NCI-H146 treated with DMSO at 0.1 percent for 48 hours (cell line): ENCODE data around the gene NOL9.
"Not testable (repeated sequence)": the region's sequence is repeated elsewhere in the genome, so short reads cannot be mapped to it uniquely, and the experiment has no call there.

Experiments
- DNase-seq: peaks from one replicate; lab custom pipeline; 2025; ENCODE audit not compliant: unreplicated experiment; lab: John Stamatoyannopoulos, UW

NOL9 gene

DNA sequence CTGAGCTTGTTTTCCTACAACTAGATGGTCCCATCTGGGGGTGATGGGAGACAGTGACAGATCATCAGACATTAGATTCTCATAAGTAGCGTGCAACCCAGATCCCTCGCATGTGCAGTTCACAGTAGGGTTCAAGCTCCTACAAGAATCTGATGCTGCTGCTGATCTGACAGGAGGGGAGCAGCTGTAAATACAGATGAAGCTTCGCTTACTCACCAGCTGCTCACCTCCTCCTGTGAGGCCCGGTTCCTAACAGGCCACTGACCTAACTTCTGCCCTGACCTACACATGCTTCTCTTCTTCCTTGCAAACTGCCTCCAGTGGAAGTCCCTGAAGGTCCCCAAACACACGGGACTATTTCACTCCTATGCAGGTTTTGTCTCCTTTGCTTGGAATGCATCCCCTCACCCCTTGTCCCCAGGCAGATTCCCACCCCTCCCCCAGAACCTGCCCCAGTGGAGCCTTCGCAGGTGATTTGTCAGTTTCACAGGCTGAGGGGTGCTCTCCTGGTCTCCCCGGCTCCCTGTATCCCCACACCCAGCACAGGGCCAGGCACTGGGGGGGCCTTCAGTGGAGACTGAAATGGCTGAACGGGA lies 19.8 kb upstream of the NOL9 start:
- DNase-seq: no peak

DNA sequence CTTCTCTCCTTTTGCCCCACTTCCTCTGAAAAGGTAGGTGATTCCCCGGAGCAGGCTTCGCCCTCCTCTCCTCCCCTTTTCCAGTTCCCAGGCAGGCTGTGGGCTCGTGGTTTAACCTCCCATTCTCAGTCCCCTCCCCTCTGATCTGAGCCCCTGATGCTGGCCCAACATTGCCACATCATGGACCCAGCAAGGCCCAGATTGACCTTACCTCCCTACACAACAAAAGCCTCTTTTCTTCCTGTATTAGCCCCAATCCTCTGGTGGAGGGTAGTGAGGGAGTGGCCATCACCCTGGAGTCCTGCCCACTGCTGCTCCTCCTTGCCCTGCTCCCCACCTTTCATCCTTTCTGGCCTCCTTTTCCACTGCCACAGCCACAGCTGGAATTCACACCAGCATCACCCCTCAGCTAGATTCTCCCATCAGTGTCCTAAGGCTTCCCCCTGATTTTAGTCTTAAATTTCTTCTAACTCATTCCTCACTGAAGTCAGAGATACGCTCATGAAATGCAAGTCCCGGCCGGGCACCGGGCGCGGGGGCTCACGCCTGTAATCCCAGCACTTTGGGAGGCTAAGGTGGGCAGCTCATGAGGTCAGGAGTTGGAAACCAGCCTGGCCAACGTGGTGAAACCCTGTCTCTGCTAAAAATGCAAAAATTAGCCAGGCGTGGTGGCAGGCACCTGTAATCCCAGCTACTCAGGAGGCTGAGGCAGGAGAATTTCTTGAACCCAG lies 18.5 kb upstream of the NOL9 start:
- no peak for DNase-seq

DNA sequence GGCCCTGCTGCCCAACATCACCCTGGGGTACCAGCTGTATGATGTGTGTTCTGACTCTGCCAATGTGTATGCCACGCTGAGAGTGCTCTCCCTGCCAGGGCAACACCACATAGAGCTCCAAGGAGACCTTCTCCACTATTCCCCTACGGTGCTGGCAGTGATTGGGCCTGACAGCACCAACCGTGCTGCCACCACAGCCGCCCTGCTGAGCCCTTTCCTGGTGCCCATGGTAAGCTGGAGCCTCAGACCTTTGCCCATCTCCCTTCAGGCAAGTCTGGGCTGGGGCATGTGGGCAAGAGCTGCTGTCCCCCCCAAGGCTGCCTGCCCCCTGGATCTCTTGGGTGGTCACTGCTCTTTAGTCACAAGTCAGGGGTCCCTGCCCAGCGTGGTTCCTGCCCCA lies 16.7 kb upstream of the NOL9 start:
- no peak for DNase-seq

DNA sequence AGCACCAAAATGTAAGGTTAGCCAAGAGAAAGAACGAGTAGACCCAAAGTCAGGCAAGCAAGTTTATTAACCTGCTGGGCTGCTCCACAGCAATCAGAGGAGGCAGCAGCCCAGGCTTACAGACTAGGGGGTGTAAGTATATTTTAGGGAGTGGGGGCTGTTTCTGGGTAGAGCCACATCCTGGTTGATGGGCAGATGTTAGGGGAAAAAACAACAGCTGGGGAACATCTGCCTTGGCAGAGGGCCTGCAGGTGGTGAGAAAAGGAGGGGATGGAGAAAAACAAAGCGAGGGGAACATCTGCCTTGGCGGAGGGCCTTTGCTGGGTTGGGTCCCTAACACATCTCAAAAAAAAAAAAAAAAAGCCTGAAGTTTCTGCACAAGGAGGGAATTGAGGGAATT lies 15.8 kb upstream of the NOL9 start:
- DNase-seq: no peak

DNA sequence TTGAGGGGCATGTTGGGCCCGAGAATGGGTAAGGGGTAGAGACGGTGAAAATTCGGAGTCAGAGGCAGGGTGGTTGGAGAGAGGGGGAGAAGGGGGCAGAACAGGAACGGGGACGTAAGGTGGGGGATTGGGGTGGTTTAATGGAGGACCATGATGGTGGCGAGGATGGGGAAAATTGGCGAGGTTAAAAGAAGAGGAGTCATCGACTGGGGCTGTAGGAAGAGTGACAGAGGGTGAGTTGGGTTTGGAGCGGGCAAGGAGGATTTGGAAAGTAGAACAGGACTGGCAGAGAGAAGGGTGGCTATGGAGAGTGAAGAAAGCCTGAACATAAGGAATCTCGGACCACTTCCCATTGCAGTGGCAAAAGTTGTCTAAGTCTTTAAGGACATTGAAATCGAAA lies 14.7 kb upstream of the NOL9 start:
- no peak for DNase-seq

DNA sequence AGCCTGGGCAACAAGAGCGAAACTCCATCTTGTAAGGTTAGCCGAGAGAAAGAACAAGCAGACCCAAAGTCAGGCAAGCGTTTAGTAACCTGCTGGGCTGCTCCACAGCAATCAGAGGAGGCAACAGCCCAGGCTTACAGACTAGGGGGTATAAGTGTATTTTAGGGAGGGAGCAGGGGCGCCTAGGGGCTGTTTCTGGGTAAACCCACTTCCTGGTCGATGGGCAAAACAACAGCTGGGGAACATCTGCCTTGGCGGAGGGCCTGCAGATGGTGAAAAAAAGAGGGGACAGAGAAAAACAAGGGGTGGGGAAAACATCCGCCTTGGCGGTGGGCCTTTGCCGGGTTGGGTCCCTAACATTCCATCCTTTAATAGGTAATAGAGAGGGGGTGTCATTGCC lies 6.0 kb upstream of the NOL9 start:
- DNase-seq: no peak

DNA sequence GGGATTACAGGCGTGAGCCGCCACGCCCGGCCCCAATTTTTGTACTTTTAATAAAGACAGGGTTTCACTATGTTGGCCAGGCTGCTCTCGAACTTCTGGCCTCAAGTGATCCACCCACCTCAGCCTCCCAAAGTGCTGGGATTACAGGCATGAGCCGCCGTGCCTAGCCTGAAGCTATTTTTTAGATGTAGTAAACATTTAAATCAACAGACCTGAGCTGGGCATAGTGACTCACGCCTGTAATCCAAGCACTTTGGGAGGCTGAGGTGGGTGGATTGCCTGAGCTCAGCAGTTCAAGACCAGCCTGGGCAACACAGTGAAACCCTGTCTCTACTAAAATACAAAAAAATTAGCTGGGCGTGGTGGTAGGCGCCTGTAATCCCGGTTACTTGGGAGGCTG lies 4.8 kb upstream of the NOL9 start:
- DNase-seq: not testable (repeated sequence)

DNA sequence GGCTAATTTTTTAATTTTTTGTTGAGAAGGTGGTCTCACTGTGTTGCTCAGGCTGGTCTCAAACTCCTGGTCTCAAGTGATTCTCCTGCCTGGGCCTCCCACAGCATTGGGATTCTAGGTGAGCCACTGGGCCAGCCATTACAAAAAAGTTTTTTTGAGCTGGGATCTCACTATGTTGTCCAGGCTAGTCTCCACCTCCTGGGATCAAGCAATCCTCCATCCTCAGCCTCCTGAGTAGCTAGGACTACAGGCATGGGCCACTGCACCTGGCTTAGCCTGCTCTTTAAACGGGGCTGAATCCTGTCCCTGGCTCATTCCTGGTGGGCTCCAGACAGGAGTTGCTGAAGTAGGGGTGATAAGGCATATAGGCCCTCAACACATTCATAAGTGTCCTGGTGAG lies 3.3 kb upstream of the NOL9 start:
- no peak for DNase-seq

DNA sequence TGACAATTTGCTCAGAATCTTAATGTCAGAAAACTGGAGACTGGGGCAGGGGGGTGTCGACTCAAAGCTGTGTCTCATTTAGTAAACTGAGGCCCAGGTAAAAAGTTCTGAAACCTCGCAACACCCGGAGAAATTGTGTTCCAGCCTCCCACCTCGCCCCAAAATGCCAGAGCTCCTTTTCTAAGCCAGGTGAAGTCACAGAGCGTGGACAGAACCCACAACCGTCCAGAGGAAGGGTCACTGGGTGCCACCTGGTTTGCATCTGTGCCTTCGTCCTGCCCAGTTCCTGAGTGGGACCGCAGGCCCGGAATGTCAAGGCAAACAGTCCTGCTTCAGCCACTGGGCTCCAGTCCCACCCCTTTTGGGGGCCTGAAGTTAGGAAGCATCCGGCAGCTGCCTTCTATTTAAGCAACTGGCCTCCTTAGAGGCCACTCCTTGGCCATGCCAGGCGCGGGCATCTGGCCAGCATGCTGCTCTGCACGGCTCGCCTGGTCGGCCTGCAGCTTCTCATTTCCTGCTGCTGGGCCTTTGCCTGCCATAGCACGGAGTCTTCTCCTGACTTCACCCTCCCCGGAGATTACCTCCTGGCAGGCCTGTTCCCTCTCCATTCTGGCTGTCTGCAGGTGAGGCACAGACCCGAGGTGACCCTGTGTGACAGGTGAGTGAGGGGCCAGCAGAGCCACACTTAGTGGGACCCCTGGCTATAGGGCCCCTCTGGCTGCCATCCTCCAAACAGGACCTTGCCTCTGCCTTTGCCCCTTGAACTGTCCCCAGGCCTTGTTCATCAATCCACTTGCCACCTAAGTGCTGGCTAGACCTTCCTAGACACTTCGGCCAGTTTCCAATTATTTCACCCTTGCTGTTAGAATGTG lies 830 bp upstream of the NOL9 start, which contains the start of gene TAS1R1:
Gene TAS1R1 (plus strand): TSS at position 401 of the 872 bp plus-strand sequence. CDS start 67 bp downstream, at position 468.
- DNase-seq: no peak

DNA sequence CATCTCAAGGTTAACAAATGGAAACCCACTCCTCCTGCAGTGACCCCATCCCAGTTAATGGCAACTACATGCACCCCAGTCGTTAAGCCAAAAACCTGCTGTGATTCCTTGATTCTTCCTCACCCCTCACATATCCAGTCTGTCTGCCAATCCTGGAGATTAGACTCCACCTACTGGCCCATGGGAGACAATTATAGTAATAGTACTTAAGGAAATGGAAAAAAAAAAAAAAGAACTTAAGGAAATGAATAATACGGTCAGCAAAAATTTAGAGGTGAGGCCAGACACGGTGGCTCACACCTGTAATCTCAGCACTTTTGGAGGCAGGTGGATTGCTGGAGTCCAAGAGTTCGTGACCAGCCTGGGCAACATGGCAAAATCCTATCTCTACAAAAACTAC lies 7.0 kb downstream of the NOL9 start:
- no peak for DNase-seq

DNA sequence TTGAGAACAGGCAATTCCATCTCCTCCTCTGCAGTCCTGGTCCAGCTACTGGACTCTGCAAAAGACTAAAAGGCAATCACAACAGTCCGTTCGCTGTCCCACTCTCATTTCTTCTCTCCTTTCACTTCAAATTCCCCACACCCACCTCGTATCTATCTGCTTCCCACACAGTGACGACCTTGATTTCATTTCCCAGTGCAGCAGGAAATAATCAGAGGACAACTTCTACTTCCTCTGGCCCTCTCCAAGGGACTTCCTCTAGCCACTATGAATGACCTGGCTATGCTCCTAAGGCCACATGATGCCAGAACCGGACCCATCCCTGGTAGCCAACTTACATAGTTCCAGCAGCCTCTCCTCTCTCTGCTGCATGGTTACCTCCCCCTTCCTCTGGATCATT lies 8.0 kb downstream of the NOL9 start:
- no peak for DNase-seq

DNA sequence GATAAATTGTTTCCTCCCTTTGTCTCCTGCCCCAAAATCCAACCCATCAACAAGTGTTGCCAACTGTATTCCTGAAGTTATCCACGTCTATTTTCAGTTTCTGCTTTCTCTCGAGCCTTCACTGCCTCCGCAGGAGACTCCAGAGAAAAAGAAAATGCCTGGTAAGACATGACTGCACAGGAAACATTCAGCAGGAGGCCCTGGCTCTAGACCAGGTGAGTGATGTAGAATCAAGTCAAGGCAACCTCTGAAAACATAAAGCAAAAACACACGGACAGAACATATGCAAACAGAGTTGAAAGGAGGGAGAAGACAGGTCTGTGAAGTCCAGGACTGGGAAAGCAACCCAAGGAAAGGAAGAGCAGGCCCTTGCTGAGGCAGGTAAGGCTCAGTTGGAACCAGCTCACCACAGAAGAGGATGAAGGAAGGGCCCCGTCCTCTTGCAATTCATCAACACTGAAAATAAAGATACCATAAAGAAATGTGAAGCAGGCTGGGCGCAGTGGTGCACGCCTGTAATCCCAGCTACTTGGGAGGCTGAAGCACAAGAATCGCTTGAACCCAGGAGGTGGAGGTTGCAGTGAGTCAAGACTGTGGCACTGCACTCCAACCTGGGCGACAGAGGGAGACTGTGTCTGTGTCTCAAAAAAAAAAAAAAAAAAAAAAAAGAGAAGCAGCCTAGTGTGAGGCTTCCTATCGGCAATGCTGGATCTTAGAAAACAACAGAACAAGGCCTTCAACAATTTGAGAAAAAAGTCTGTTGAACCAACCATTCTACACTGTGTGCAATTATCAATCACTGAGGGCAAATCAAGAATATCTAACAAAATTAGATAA lies 8.8 kb downstream of the NOL9 start:
- no peak for DNase-seq

DNA sequence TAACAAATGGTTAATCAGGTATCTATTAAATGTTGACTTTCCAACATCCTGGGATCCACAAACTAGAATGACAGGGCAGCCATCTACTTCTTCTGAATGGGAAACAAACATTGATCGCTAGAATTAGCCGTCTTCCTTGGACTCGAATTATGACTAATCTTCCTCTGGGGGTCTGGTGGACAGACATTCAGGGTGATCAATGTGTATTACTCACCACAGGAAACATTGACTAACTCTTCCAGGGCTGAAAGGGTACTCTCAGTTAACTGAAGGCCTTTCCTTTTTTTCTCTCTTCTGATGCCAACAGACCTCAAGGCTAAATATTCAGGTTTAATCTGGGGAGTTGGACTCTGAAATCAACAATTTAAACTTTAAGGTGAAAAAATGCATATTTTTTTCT lies 9.5 kb downstream of the NOL9 start:
- DNase-seq: no peak

DNA sequence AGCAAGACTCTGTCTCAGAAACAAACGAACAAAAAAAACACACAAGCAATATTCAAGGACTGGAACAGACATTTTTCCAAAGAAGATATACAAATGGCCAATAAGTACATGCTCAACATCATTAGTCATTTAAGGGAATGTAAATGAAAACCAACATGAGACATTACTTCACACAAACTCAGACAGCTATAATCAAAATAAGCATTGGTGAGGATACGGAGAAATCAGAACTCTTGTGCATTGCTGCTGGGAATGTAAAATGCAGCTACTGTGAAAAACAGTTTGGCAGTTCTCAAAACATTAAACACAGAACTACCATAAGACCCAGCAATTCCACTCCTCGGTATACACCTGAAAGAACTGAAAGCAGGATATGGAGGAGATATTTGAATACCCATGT lies 15.4 kb downstream of the NOL9 start:
- DNase-seq: no peak

DNA sequence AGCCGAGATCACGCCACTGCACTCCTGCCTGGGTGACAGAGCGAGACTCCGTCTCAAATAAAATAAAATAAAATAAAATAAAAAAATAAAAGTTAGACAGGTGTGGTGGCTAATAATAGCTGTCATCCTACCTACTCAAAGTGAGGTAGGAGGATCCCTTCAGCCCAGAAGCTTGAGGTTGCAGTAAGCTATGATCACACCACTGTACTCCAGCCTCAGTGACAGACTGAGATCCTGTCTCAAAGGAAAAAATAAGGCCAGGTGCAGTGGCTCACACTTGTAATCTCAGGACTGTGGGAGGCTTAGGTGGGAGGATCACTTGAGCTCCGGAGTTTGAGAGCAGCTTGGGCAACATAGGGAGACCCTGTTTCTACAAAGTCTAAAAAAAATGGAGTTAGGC lies 18.0 kb downstream of the NOL9 start:
- no peak for DNase-seq

DNA sequence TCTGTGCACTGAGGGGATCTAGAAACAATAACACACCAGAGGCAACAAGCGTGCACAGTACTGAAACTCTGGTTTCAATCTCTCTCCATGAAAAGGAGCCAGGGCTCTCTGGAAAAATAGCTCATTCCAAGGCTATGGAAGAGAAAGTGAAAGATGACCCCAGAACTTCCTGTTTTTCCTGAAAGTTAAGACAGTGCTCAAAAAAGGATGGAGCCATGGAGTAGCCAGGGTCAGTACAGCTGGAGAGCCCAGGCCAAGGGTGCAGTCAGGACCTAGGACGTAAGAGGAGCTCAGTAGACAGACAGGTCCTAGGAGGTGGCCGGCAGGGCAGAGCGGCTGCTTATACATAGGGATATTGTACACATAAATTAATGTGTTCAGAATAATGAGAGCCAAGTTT lies 19.1 kb downstream of the NOL9 start:
- DNase-seq: no peak

DNA sequence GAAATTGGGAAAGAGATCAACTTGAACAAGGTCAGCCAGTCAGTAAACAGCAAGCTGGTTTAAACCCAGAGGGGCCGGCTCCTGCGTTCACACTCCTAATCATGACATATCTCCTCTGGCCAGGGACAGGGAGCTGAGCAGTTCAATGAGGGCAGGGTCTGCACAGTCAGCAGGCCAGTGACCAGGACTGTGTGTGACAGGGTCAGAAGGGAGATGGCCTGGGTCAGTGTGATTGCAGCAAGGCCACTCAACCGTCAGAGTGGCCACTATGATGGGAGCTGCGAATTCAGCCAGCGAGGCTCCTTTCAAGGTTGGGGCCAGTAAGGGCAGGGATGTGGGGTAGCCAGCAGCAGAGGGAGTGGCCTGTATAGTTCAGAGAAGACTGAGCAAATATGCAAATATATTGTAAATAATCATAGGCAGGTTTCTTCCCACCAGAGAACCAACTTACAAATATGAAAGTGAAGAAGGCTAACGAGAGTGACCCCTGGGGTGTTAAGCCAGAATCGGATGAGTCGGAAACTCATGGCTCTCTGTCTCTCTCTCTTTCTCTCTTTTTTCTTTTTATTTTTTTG lies 20.0 kb downstream of the NOL9 start:
- DNase-seq: no peak

DNA sequence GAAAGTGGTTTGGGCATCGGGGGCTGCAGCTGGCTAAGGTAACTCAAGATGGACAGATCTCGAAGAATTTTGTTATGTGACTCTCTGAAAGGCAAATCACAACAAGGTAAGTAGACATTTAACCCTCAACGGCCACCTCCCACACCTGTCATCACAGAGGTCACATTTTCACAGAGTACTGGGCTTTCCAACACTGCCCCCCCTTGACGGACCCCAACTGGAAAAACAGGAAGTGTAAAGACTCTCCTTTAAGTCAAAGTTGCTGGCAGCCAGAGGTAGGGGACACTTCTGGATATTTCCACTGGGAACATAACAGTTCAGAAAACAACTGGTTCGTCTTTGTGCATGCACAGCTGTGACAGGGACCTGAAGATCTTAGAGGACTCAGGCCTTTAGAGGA lies 22.3 kb downstream of the NOL9 start:
- no peak for DNase-seq

DNA sequence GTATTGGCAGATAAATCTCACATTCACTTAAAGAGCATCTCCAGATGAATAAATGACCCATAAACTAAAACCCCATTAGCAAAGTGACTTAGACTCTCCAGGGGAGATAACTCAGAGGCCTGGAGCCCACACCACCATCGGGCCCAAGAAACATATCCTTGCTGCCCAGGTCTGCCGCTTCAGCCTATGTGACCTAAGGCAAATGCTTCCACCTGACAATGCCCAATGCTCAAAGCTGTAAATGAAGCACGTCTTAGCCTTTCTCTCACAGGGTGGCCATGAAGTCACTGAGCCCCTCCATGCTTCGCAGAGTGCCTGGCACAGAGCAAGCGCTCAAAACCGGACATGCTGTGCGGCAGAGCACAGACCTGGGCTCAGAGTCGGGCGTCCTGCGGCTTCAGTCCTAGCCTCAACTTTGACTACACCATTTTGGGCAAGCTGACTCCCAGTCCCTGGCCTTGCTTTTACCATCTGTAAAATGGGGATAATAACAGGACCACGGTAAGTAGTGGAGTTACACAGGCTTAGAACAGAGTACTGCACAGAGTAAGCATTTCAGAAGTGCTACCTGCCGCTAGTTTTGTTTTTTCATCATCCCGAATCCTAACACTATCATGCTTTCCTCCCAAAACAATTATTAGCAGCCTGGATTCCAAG lies 23.7 kb downstream of the NOL9 start:
- DNase-seq: no peak

DNA sequence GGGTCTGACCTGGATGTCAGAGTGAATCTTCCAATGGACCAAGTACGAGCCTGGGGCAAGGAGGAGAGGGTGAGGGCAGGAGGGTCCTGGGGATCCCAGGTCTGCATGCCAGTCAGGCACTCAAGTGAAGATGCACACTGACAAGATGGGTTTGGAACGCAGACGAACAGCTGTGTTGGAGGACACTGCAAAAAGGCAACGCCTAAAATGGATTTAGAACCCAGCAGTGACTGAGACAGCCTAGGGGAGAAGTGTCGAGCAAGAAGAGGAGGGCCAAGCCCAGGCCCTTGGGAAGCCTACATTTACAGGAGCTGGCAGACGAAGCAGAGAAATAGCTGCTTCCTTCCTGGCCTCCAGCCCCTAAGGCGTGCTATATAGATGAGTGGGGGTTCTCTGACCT lies 25.8 kb downstream of the NOL9 start:
- DNase-seq: no peak
